ENCODE results near the gene NUP205.

The NUP205 gene

GRCh38 chr7:135538376-135538775, 19.3 kb upstream of the NUP205 start:
- no peak for TF ChIP-seq CTCF (IDR thresholded peaks at IDR 0.05; ENCODE audit: borderline replicate concordance, control extremely low read depth, extremely low read depth, insufficient read depth, missing control alignments)
- in situ Hi-C loops (cut with MboI; ENCODE audit: low sequenced_read_pairs, unreplicated experiment), result no loop called here
- DNase-seq (ENCODE audit: low spot score), result no peak

GRCh38 chr7:135539629-135540028, 18.1 kb upstream of the NUP205 start:
- in situ Hi-C loops (cut with MboI; ENCODE audit: low sequenced_read_pairs, unreplicated experiment), result no loop called here
- TF ChIP-seq CTCF (IDR thresholded peaks at IDR 0.05; ENCODE audit: borderline replicate concordance, control extremely low read depth, extremely low read depth, insufficient read depth, missing control alignments), result no peak

GRCh38 chr7:135541029-135541428, 16.7 kb upstream of the NUP205 start:
- no peak for DNase-seq (ENCODE audit: low spot score)
- TF ChIP-seq CTCF (IDR thresholded peaks at IDR 0.05; ENCODE audit: borderline replicate concordance, control extremely low read depth, extremely low read depth, insufficient read depth, missing control alignments), result no peak
- in situ Hi-C loops (cut with MboI; ENCODE audit: low sequenced_read_pairs, unreplicated experiment), result no loop called here

More at GRCh38 chr7:135539629-135540028, 18.1 kb upstream of the NUP205 start:
- DNase-seq (ENCODE audit: low spot score), result no peak

GRCh38 chr7:135550196-135550595, 7.5 kb upstream of the NUP205 start:
- DNase-seq (ENCODE audit: low spot score), result no peak
- in situ Hi-C loops (cut with MboI; ENCODE audit: low sequenced_read_pairs, unreplicated experiment), result no loop called here
- no peak for TF ChIP-seq CTCF (IDR thresholded peaks at IDR 0.05; ENCODE audit: borderline replicate concordance, control extremely low read depth, extremely low read depth, insufficient read depth, missing control alignments)

- no peak for TF ChIP-seq CTCF (IDR thresholded peaks at IDR 0.05; ENCODE audit: borderline replicate concordance, control extremely low read depth, extremely low read depth, insufficient read depth, missing control alignments)
- no peak for DNase-seq (ENCODE audit: low spot score)
- in situ Hi-C loops (cut with MboI; ENCODE audit: low sequenced_read_pairs, unreplicated experiment), result no loop called here
Measured at GRCh38 chr7:135552148-135552547, 5.6 kb upstream of the NUP205 start.

- in situ Hi-C loops (cut with MboI; ENCODE audit: low sequenced_read_pairs, unreplicated experiment), result no loop called here
- DNase-seq (ENCODE audit: low spot score), result no peak
Measured at GRCh38 chr7:135553346-135553745, 4.4 kb upstream of the NUP205 start.

More at GRCh38 chr7:135553346-135553745, 4.4 kb upstream of the NUP205 start:
- TF ChIP-seq CTCF (IDR thresholded peaks at IDR 0.05; ENCODE audit: borderline replicate concordance, control extremely low read depth, extremely low read depth, insufficient read depth, missing control alignments), result no peak
